HEK293 (cell line): ENCODE measurements around the gene ABCA1.

Experiments used
- ZBTB11 ChIP-seq: fragments of 450-650 bp; formaldehyde crosslinking; conservative IDR thresholded peaks from 2 replicates; pipeline ENCODE4 v1.5.1; 2016; ENCODE audit warnings: low read depth, missing biosample characterization, missing genetic modification characterization
- ZNF10 ChIP-seq: fragments of 450-650 bp; formaldehyde crosslinking; IDR thresholded peaks from 2 replicates; pipeline ENCODE4 v1.5.1; 2017; ENCODE audit warnings: missing biosample characterization, missing genetic modification characterization
- ZNF121 ChIP-seq: fragments of 450-650 bp; formaldehyde crosslinking; IDR thresholded peaks from 2 replicates; pipeline ENCODE4 v1.5.1; 2016; ENCODE audit warnings: missing biosample characterization, missing genetic modification characterization
- ZNF776 ChIP-seq: fragments of 450-650 bp; formaldehyde crosslinking; IDR thresholded peaks from 2 replicates; pipeline ENCODE4 v1.5.0; 2017; ENCODE audit warnings: missing biosample characterization, missing genetic modification characterization, borderline replicate concordance
- TF ChIP-seq, protein P1 (sequence below): fragments of 450-650 bp; formaldehyde crosslinking; IDR thresholded peaks from 2 replicates; pipeline ENCODE4 v1.5.1; 2016; ENCODE audit warnings: missing biosample characterization, missing genetic modification characterization

DNA sequence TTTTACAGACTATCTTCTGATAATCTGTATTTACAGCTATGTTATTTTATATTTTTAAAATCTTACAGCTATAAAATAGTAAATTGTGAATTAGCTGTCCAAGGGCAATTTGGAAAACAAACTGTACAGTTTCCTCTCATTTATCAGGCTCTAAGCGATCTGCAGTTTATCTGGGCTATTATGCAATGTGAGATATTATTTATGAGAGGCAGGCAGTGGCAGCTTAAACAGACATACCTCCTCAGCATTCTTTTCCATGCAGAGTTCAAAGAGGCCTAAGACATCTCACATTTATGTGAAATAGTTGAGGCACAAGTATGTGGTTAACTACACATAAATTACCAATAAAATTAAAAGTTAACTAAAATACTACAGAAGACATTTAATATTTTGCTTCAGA, 153.8 kb downstream of the ABCA1 start:
- TF ChIP-seq ZNF10 (tag by site-specific recombination) (no peak), ZNF121 (tag by site-specific recombination) (no peak), ZNF776 (tag by site-specific recombination) (no peak), ZBTB11 (tag by site-specific recombination) (no peak)
- TF ChIP-seq, protein P1, sequence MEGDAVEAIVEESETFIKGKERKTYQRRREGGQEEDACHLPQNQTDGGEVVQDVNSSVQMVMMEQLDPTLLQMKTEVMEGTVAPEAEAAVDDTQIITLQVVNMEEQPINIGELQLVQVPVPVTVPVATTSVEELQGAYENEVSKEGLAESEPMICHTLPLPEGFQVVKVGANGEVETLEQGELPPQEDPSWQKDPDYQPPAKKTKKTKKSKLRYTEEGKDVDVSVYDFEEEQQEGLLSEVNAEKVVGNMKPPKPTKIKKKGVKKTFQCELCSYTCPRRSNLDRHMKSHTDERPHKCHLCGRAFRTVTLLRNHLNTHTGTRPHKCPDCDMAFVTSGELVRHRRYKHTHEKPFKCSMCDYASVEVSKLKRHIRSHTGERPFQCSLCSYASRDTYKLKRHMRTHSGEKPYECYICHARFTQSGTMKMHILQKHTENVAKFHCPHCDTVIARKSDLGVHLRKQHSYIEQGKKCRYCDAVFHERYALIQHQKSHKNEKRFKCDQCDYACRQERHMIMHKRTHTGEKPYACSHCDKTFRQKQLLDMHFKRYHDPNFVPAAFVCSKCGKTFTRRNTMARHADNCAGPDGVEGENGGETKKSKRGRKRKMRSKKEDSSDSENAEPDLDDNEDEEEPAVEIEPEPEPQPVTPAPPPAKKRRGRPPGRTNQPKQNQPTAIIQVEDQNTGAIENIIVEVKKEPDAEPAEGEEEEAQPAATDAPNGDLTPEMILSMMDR (tag by site-specific recombination): no peak
